ENCODE results near the gene GAB3. TPM values are rescaled to one million over a fixed set of nuclear protein-coding genes. Genes with fewer than 3 reads are reported as not detected.
"Not testable (repeated sequence)": the region's sequence is repeated elsewhere in the genome, so short reads cannot be mapped to it uniquely, and the experiment has no call there.

The GAB3 gene
- total RNA-seq, 1 donor from 2014 or later = 2.9 TPM

GRCh38 chrX:154648931-154649330 lies 101.9 kb downstream of the GAB3 start:
- no peaks in the 10 kb centered on the region for H3K9me3 ChIP-seq
- no peaks in the 10 kb centered on the region for H3K4me1 ChIP-seq
- no peak overlapping the region for H3K4me3 ChIP-seq
- TF ChIP-seq, protein P1, sequence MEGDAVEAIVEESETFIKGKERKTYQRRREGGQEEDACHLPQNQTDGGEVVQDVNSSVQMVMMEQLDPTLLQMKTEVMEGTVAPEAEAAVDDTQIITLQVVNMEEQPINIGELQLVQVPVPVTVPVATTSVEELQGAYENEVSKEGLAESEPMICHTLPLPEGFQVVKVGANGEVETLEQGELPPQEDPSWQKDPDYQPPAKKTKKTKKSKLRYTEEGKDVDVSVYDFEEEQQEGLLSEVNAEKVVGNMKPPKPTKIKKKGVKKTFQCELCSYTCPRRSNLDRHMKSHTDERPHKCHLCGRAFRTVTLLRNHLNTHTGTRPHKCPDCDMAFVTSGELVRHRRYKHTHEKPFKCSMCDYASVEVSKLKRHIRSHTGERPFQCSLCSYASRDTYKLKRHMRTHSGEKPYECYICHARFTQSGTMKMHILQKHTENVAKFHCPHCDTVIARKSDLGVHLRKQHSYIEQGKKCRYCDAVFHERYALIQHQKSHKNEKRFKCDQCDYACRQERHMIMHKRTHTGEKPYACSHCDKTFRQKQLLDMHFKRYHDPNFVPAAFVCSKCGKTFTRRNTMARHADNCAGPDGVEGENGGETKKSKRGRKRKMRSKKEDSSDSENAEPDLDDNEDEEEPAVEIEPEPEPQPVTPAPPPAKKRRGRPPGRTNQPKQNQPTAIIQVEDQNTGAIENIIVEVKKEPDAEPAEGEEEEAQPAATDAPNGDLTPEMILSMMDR (IDR thresholded peaks at IDR 0.05) = no peak
- H3K36me3 ChIP-seq = no peaks in the 10 kb centered on the region
- no peak for DNase-seq (ENCODE audit: low spot score in 2 of 2)
- H3K27ac ChIP-seq = no peak overlapping the region
- intact Hi-C loops (cut with DNase I) = no loop called here
- H3K27me3 ChIP-seq = no peaks in the 10 kb centered on the region

GRCh38 chrX:154645745-154646378 lies 105.0 kb downstream of the GAB3 start:
- H3K36me3 ChIP-seq; H3K27me3 ChIP-seq; H3K27ac ChIP-seq; H3K4me3 ChIP-seq; H3K4me1 ChIP-seq; H3K9me3 ChIP-seq; intact Hi-C loops (cut with DNase I); DNase-seq (ENCODE audit: low spot score in 2 of 2): not testable (repeated sequence)

DNA sequence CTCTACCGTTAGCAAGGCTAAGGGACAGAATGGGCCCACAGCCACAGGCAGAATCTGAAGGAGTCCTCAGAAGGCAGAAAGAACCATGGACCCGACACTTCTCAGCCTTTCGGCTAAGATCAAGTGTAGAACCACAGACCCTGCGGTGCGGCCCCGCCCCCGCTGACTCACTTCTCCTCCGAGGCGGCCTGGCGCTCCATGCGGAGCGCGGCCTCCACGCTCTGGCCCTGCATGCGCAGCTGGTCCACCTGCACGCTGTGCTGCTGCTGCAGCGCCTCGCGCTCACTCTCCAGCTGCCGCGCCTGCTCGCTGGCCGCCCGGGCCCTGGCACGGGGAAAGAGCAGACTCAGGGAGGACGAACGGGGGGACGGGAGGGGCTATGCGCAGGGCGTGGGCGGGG lies 107.2 kb downstream of the GAB3 start:
- H3K27me3 ChIP-seq = not testable (repeated sequence)

GRCh38 chrX:154641740-154642139 lies 109.1 kb downstream of the GAB3 start:
- intact Hi-C loops (cut with DNase I); H3K9me3 ChIP-seq; H3K27me3 ChIP-seq; H3K4me1 ChIP-seq; H3K36me3 ChIP-seq; H3K4me3 ChIP-seq; DNase-seq (ENCODE audit: low spot score in 2 of 2); H3K27ac ChIP-seq: not testable (repeated sequence)

More for the DNA sequence above, 107.2 kb downstream of the GAB3 start:
- H3K4me1 ChIP-seq; DNase-seq (ENCODE audit: low spot score in 2 of 2); H3K4me3 ChIP-seq; H3K27ac ChIP-seq; intact Hi-C loops (cut with DNase I); H3K9me3 ChIP-seq; H3K36me3 ChIP-seq: not testable (repeated sequence)

DNA sequence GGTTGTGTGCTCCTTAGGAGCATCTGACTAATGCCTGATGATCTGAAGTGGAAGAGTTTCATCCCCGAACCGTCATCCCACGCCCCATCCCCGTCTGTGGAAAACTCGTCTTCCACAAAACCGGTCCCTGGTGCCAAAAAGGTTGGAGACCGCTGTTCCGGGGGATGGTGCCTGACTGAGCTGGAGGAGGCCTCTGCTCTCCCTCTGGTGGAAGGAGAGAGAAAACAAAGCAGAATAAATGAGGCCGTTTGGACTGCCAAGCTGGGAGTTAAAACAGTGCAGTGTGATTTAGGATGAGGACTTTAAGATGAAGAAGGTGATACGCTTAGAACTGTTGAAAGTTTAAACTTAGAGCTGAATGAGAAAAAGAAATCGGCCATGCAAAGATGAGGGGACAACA lies 117.2 kb downstream of the GAB3 start:
- DNase-seq (ENCODE audit: low spot score in 2 of 2) = not testable (repeated sequence)

GRCh38 chrX:154630949-154631348 lies 119.9 kb downstream of the GAB3 start:
- H3K4me3 ChIP-seq; intact Hi-C loops (cut with DNase I); H3K27ac ChIP-seq; H3K9me3 ChIP-seq; H3K36me3 ChIP-seq; H3K4me1 ChIP-seq; H3K27me3 ChIP-seq; DNase-seq (ENCODE audit: low spot score in 2 of 2): not testable (repeated sequence)

More for the DNA sequence above, 117.2 kb downstream of the GAB3 start:
- H3K36me3 ChIP-seq; H3K4me1 ChIP-seq; H3K9me3 ChIP-seq; H3K4me3 ChIP-seq; H3K27ac ChIP-seq; H3K27me3 ChIP-seq; intact Hi-C loops (cut with DNase I): not testable (repeated sequence)

- H3K27ac ChIP-seq; DNase-seq (ENCODE audit: low spot score in 2 of 2); H3K36me3 ChIP-seq; H3K27me3 ChIP-seq; H3K9me3 ChIP-seq; intact Hi-C loops (cut with DNase I); H3K4me1 ChIP-seq; H3K4me3 ChIP-seq: not testable (repeated sequence)
These were observed 121.9 kb downstream of the GAB3 start for GRCh38 chrX:154628960-154629359.

Other genes starting within 250 kb of the GAB3 start
- 69.9 TPM for gene FAM3A, start 234.8 kb downstream of the GAB3 start, total RNA-seq
- 89.7 TPM for gene G6PD, start 204.2 kb downstream of the GAB3 start, total RNA-seq
- gene IKBKG, start 203.5 kb downstream of the GAB3 start, total RNA-seq = 37.5 TPM
- not detected for gene CTAG1A, start 165.9 kb downstream of the GAB3 start, total RNA-seq
- gene CTAG1B, start 131.8 kb downstream of the GAB3 start, total RNA-seq = not detected
- not detected for gene CTAG2, start 97.5 kb downstream of the GAB3 start, total RNA-seq
- 3.4 TPM for gene DKC1, start 11.8 kb upstream of the GAB3 start, total RNA-seq
- gene MPP1, start 54.4 kb upstream of the GAB3 start, total RNA-seq = 65.3 TPM
- gene SMIM9, start 83.6 kb upstream of the GAB3 start, total RNA-seq = not detected
- gene F8A1, start 135.3 kb upstream of the GAB3 start, total RNA-seq = 77.0 TPM